RCC 7860 (cell line): ENCODE measurements around the gene MIEN1.
A peak's percentile ranks its signal among the peaks of the same experiment; 100 is the strongest.
"Not testable (repeated sequence)": the region's sequence is repeated elsewhere in the genome, so short reads cannot be mapped to it uniquely, and the experiment has no call there.

Source experiments
- DNase-seq: peaks from one replicate; pipeline ENCODE4 v3.0.0-alpha.2; 2015; ENCODE audit warnings: low spot score
- FAIRE-seq: peaks from 2 replicates; lab custom pipeline; 2012; peaks lifted over from hg19 to GRCh38; lab: Jason Lieb, UNC

The MIEN1 gene

GRCh38 chr17:39701012-39701783 lies 29.1 kb downstream of the MIEN1 start:
- DNase-seq (no peak), FAIRE-seq (no peak)

GRCh38 chr17:39700148-39700987 lies 30.0 kb downstream of the MIEN1 start:
- FAIRE-seq (no peak), DNase-seq (no peak)

- FAIRE-seq (peak; percentile 58), DNase-seq (peak; percentile 49)
These were observed 30.5 kb downstream of the MIEN1 start, which contains the start of gene ERBB2 for GRCh38 chr17:39699818-39700147. Gene ERBB2, plus strand, starts transcription at chr17:39700064. Its CDS starts 175 bp downstream, at chr17:39700239.

- FAIRE-seq, DNase-seq: not testable (repeated sequence)
These were observed 31.0 kb downstream of the MIEN1 start for GRCh38 chr17:39699157-39699817.

- FAIRE-seq (no peak), DNase-seq (no peak)
These were observed 32.4 kb downstream of the MIEN1 start for GRCh38 chr17:39697961-39698360.

GRCh38 chr17:39696731-39697130 lies 33.6 kb downstream of the MIEN1 start:
- no peak for FAIRE-seq
- no peak for DNase-seq

- DNase-seq (peak; percentile 22), FAIRE-seq (no peak)
These were observed 35.2 kb downstream of the MIEN1 start for GRCh38 chr17:39695089-39695474.

GRCh38 chr17:39694593-39694992 lies 35.7 kb downstream of the MIEN1 start:
- no peak for DNase-seq
- FAIRE-seq, result no peak

GRCh38 chr17:39688945-39689344 lies 41.4 kb downstream of the MIEN1 start:
- FAIRE-seq (no peak), DNase-seq (no peak)

- no peak for FAIRE-seq
- no peak for DNase-seq
These were observed 41.9 kb downstream of the MIEN1 start for GRCh38 chr17:39688475-39688835.

GRCh38 chr17:39687546-39688474 lies 42.5 kb downstream of the MIEN1 start, which contains the start of gene PGAP3:
Gene PGAP3, minus strand, starts transcription at chr17:39688057. Its CDS starts 43 bp downstream, at chr17:39688014.
- no peak for FAIRE-seq

GRCh38 chr17:39687101-39687545 lies 43.2 kb downstream of the MIEN1 start:
- no peak for DNase-seq
- no peak for FAIRE-seq

More at GRCh38 chr17:39687546-39688474, 42.5 kb downstream of the MIEN1 start, which contains the start of gene PGAP3:
- peak; percentile 85 for DNase-seq

GRCh38 chr17:39684369-39685192 lies 45.8 kb downstream of the MIEN1 start:
- no peak for DNase-seq
- no peak for FAIRE-seq

GRCh38 chr17:39683295-39683939 lies 46.9 kb downstream of the MIEN1 start:
- no peak for FAIRE-seq

GRCh38 chr17:39679521-39680192 lies 50.7 kb downstream of the MIEN1 start:
- DNase-seq (no peak), FAIRE-seq (no peak)

More at GRCh38 chr17:39683295-39683939, 46.9 kb downstream of the MIEN1 start:
- DNase-seq, result no peak
